Erythroblast (primary cell): ENCODE data around the gene PROX2.

Experiments
- GATA1 ChIP-seq: IDR thresholded peaks from 2 replicates; pipeline ENCODE4 v1.6.1; 2011; ENCODE audit warnings: low read depth, mild to moderate bottlenecking, control low read depth, low read length, moderate library complexity
- POLR2A ChIP-seq: IDR thresholded peaks from 2 replicates; pipeline ENCODE4 v1.6.1; 2011; ENCODE audit warnings: mild to moderate bottlenecking, low read length

GRCh38 chr14:74897642-74898041 is 21.7 kb upstream of the PROX2 start:
- TF ChIP-seq POLR2A, result no peak
- no peak for TF ChIP-seq GATA1
